Measurements from ENCODE around the gene LYST. TPM values are rescaled to one million over a fixed set of nuclear protein-coding genes. Genes with fewer than 3 reads are reported as not detected.

The LYST gene
- total and polyA plus RNA-seq, 7 donors = 6.6 to 53.2 (median 21.9) TPM

DNA sequence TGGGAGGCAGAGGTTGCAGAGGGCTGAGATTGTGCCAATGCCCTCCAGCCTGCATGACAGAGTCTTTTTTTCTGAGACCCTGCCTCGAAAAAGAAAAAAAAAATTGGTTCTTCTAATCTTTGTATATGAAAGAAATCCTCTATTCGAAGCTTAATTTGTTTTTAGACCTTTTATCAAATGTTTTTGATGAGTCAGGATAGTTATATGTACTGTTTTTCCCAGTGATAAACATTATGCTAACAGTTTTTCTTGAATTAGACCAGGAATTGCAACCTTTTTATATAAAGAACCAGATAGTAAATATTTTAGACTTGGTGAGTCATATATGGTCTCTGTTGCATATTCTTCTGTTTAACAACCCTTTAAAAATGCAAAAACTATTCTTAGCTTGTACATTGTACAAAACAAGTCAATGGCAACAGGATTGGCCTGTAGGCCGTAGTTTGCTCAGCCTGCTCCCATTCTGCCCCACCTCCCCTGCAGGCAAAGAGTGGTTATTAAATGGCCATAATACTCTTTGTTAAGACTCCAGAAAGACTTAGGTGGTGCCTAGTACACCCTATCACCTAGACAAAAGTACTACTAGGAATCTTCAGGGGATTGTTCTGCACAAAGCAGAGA lies 45.2 kb downstream of the LYST start:
- H3K4me3 ChIP-seq = no peak overlapping the region
- no peaks in the 10 kb centered on the region for H3K27me3 ChIP-seq
- H3K9me3 ChIP-seq = no peaks in the 10 kb centered on the region
- no peak overlapping the region for H3K27ac ChIP-seq
- no peak for TF ChIP-seq POLR2A (IDR thresholded peaks at IDR 0.05)
- no peak for TF ChIP-seq POLR2AphosphoS5 (IDR thresholded peaks at IDR 0.05)
- 77 to 79% methylated on average over 3 of the region's 3 CpGs for WGBS, 2 donors
- H3K4me1 ChIP-seq = peaks cover 0 to 14% (median 8%) of the 10 kb centered on the region in 4 donors
- peaks cover 0 to 3% (median 0%) of the 10 kb centered on the region in 4 donors for H3K36me3 ChIP-seq
- intact Hi-C loops (cut with DNase I) = no loop called here
- DNase-seq = no peak

DNA sequence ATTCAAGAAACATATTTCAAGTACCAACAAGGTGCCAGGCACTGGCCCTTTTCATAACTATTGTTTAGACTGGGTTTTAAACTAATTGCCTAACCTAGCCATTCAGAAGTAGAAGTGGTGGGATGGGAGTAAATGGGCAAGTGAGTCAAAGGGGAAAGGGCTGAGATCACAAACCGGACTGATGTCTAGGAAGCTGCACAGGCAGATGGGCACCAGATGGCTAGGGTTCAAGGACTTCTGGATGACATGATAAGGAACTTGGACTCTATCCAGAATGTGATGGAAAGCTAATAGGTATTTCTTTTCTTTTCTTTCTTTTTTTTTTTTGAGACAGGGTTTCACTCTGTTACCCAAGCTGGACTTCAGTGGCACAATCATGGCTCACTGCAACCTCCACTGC lies 46.6 kb downstream of the LYST start:
- DNase-seq = no peak
- TF ChIP-seq EP300 (IDR thresholded peaks at IDR 0.05) (no peak), POLR2A (IDR thresholded peaks at IDR 0.05) (no peak), POLR2AphosphoS5 (IDR thresholded peaks at IDR 0.05) (no peak)
- TF ChIP-seq, protein P1, sequence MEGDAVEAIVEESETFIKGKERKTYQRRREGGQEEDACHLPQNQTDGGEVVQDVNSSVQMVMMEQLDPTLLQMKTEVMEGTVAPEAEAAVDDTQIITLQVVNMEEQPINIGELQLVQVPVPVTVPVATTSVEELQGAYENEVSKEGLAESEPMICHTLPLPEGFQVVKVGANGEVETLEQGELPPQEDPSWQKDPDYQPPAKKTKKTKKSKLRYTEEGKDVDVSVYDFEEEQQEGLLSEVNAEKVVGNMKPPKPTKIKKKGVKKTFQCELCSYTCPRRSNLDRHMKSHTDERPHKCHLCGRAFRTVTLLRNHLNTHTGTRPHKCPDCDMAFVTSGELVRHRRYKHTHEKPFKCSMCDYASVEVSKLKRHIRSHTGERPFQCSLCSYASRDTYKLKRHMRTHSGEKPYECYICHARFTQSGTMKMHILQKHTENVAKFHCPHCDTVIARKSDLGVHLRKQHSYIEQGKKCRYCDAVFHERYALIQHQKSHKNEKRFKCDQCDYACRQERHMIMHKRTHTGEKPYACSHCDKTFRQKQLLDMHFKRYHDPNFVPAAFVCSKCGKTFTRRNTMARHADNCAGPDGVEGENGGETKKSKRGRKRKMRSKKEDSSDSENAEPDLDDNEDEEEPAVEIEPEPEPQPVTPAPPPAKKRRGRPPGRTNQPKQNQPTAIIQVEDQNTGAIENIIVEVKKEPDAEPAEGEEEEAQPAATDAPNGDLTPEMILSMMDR (IDR thresholded peaks at IDR 0.05) = no peak
- Histone ChIP-seq H3K36me3 (no peaks in the 10 kb centered on the region), H3K27me3 (no peaks in the 10 kb centered on the region), H3K4me1 (peaks cover 0 to 14% (median 8%) of the 10 kb centered on the region in 4 donors), H3K4me3 (no peak overlapping the region), H3K27ac (no peak overlapping the region), H3K9me3 (no peaks in the 10 kb centered on the region)
- intact Hi-C loops (cut with DNase I) = no loop called here
- 89 to 91% methylated on average over 1 of the region's 1 CpG for WGBS, 2 donors

DNA sequence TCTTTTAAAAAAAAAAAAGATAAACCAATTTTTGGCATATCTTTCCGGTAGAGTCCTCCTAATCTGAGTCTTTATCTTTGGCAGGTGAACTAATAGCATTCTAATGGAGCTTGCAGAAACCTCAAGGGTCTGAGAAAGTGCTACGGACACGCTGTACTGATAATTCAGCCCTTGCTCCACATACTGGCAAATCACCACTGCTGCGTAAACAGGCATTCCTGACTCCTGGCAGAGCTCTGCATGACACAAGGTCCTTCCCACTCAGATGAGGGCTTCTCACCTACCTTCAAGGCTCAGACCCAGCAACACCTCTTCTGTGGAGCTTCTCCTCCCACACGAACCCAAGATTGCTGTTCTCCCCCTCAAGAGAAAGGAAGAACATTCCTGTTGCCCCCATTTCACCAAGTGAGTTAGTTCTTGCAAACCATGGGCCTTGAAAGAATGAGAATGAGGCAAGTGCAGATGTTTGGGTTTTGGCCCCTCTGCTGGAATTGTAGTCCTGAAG lies 48.0 kb downstream of the LYST start:
- no peak overlapping the region for H3K27ac ChIP-seq
- 90 to 93% methylated on average over 5 of the region's 5 CpGs for WGBS, 2 donors
- H3K4me1 ChIP-seq = peaks cover 0 to 14% (median 8%) of the 10 kb centered on the region in 4 donors
- no peaks in the 10 kb centered on the region for H3K27me3 ChIP-seq
- H3K36me3 ChIP-seq = no peaks in the 10 kb centered on the region
- no peak for DNase-seq
- intact Hi-C loops (cut with DNase I) = no loop called here
- TF ChIP-seq, protein P1 (IDR thresholded peaks at IDR 0.05) = no peak
- TF ChIP-seq POLR2A (IDR thresholded peaks at IDR 0.05) (no peak), EP300 (IDR thresholded peaks at IDR 0.05) (no peak), POLR2AphosphoS5 (IDR thresholded peaks at IDR 0.05) (no peak)
- no peak overlapping the region for H3K4me3 ChIP-seq
- H3K9me3 ChIP-seq = no peaks in the 10 kb centered on the region

- no peaks in the 10 kb centered on the region for H3K27me3 ChIP-seq
- H3K9me3 ChIP-seq = no peaks in the 10 kb centered on the region
- H3K36me3 ChIP-seq = no peaks in the 10 kb centered on the region
- intact Hi-C loops (cut with DNase I) = no loop called here
- WGBS, 2 donors = 88 to 90% methylated on average over 5 of the region's 5 CpGs
- TF ChIP-seq EP300 (IDR thresholded peaks at IDR 0.05) = no peak
- TF ChIP-seq, protein P1 (IDR thresholded peaks at IDR 0.05) = no peak
- TF ChIP-seq POLR2AphosphoS5 (IDR thresholded peaks at IDR 0.05) = no peak
- TF ChIP-seq POLR2A (IDR thresholded peaks at IDR 0.05) = no peak
- H3K27ac ChIP-seq = no peak overlapping the region
- DNase-seq = no peak
- no peak overlapping the region for H3K4me3 ChIP-seq
- peaks cover 0 to 12% (median 7%) of the 10 kb centered on the region in 4 donors for H3K4me1 ChIP-seq
These were observed 49.5 kb downstream of the LYST start for GRCh38 chr1:235817101-235817728.

GRCh38 chr1:235809688-235810397 lies 56.9 kb downstream of the LYST start:
- intact Hi-C loops (cut with DNase I) = no loop called here
- Histone ChIP-seq H3K27me3 (no peaks in the 10 kb centered on the region), H3K27ac (no peak overlapping the region), H3K4me1 (no peaks in the 10 kb centered on the region), H3K9me3 (no peaks in the 10 kb centered on the region), H3K4me3 (no peak overlapping the region), H3K36me3 (peaks cover 0 to 23% (median 8%) of the 10 kb centered on the region in 4 donors)
- TF ChIP-seq POLR2A (IDR thresholded peaks at IDR 0.05) = no peak
- no peak for TF ChIP-seq POLR2AphosphoS5 (IDR thresholded peaks at IDR 0.05)
- DNase-seq = no peak
- 80 to 86% methylated on average over 12 of the region's 12 CpGs for WGBS, 2 donors

Data from sigmoid colon (tissue), 7 donors.